Spinal cord (tissue), 10 donors: Measurements from ENCODE around the gene EIF1AX. TPM values are rescaled to one million over a fixed set of nuclear protein-coding genes. Genes with fewer than 3 reads are reported as not detected.

ENCODE experiments used
- DNase-seq, 6 donors: peaks; one replicate each; pipeline versions ENCODE4 v3.0.0 to v3.0.0-alpha.2; 2013 to 2015; ENCODE audit warnings: low spot score in 6 of 6, low read depth in 4 of 6
- H3K27ac ChIP-seq: one replicate; pipeline ENCODE4 v1.5.1; 2013; ENCODE audit warnings: low read depth, low read length, control low read depth
- H3K27me3 ChIP-seq: one replicate; pipeline ENCODE4 v1.6.1; 2013; ENCODE audit warnings: low read length; ENCODE audit not compliant: control insufficient read depth, insufficient read depth
- H3K36me3 ChIP-seq: one replicate; pipeline ENCODE4 v1.6.1; 2013; ENCODE audit warnings: low read length; ENCODE audit not compliant: control insufficient read depth, insufficient read depth
- H3K4me1 ChIP-seq: one replicate; pipeline ENCODE4 v1.6.1; 2013; ENCODE audit warnings: low read length; ENCODE audit not compliant: control insufficient read depth, insufficient read depth
- H3K4me3 ChIP-seq: one replicate; pipeline ENCODE4 v1.5.1; 2013; ENCODE audit warnings: low read depth, low read length, control low read depth
- H3K9me3 ChIP-seq: one replicate; pipeline ENCODE4 v1.6.1; 2013; ENCODE audit warnings: low read length; ENCODE audit not compliant: control insufficient read depth, insufficient read depth
- WGBS: methylation state at CpG from one replicate; pipeline ENCODE4 v1.1.5; 2013; ENCODE audit warnings: missing lambda C conversion rate; ENCODE audit not compliant: insufficient coverage; 5-methylcytosine and 5-hydroxymethylcytosine counted together
- polyA plus RNA-seq, 2 donors: library from polyadenylated mRNA; unstranded; fragments of 120-200 nt; gene quantifications; one replicate each; pipeline ENCODE4 v1.2.1, GENCODE V29; 2013; ENCODE audit not compliant: insufficient read length in 2 of 2
- total RNA-seq, 2 donors: library from RNA; depleted of rRNA in 1 of 2; stranded (reverse); fragments of 120-200 nt in 1 of 2; fragments of >200 nt in 1 of 2; gene quantifications; one replicate each; pipeline versions ENCODE4 v1.2.3 to v1.2.4, GENCODE V29; 2013 to 2014
- donor health status: healthy.

The EIF1AX gene
- total and polyA plus RNA-seq, 4 donors = 46.1 to 102 (median 82.4) TPM

DNA sequence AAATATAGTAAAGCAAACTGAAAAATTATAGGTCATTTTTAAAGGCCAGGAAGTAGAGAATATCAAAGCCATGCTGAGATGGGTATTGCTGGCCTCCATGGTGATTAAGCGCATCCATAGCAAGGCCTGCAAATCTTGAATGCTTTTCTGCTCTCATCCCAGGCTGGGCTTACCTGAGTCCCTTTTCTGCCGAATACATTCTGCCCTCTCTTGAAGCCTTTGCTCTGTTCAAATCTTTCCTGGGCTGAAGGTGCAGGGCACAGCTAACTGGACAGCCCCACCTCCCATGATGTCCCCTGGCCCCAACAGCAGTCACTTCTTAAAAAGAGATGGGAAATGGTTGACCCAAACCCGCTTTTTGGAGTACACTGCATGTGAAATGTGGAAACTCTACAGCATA is 10.1 kb upstream of the EIF1AX start:
- no peak overlapping the region for H3K4me3 ChIP-seq
- 86% methylated on average over 2 of the region's 3 CpGs for WGBS

DNA sequence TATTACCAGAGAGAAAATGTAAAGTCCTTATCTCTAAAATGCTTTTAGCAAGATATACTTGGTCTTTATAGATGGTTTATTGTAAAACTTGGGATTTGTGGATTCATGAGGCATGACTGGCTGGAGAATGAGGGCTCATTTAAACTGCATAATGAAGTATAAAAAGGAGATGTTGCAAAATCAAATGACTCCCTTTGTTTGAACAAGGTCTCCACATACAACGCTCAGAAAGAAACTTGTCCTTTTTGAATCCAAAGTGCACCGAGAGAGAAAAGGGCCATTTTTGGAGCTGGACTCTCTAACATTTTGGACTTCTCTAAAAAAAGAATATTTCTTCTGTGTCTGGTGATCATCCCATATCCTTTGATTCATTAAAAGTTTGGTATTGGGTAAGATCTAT is 7.7 kb upstream of the EIF1AX start:
- H3K27me3 ChIP-seq = peaks cover 25% of the 10 kb centered on the region
- H3K9me3 ChIP-seq = no peaks in the 10 kb centered on the region
- H3K4me3 ChIP-seq = no peak overlapping the region
- H3K4me1 ChIP-seq = no peaks in the 10 kb centered on the region
- H3K27ac ChIP-seq = no peak overlapping the region
- no peaks in the 10 kb centered on the region for H3K36me3 ChIP-seq
- no CpG with 5 or more reads among the region's 2 CpGs for WGBS
- no peak for DNase-seq

More for the DNA sequence above, 10.1 kb upstream of the EIF1AX start:
- no peak overlapping the region for H3K27ac ChIP-seq
- no peak for DNase-seq
- peaks cover 3% of the 10 kb centered on the region for H3K36me3 ChIP-seq
- H3K27me3 ChIP-seq = peaks cover 25% of the 10 kb centered on the region
- no peaks in the 10 kb centered on the region for H3K4me1 ChIP-seq
- no peaks in the 10 kb centered on the region for H3K9me3 ChIP-seq

DNA sequence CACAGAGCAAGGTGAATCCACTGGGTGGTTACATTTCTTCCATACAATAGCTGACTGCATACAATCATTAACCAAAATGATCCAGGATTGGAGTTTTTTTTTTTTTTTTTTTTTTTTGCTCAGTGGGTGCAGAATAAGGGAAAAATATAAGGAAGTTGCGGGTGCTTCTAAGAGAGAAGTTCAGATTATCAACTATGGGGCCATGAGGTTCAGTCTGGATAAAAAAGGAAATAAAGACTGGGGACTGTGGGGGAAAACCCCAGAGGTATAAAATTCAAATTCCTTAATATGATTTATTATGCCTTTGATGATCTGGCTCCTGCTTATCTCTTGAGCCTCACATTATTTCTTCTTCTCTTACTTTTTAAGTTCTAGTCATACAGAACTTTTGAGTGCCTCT is 5.9 kb upstream of the EIF1AX start:
- H3K4me1 ChIP-seq = peaks cover under 1% of the 10 kb centered on the region
- DNase-seq = no peak
- H3K4me3 ChIP-seq = no peak overlapping the region
- no peaks in the 10 kb centered on the region for H3K9me3 ChIP-seq
- peaks cover 31% of the 10 kb centered on the region for H3K27me3 ChIP-seq
- H3K27ac ChIP-seq = no peak overlapping the region
- H3K36me3 ChIP-seq = no peaks in the 10 kb centered on the region
- 67% methylated on average over 1 of the region's 1 CpG for WGBS

DNA sequence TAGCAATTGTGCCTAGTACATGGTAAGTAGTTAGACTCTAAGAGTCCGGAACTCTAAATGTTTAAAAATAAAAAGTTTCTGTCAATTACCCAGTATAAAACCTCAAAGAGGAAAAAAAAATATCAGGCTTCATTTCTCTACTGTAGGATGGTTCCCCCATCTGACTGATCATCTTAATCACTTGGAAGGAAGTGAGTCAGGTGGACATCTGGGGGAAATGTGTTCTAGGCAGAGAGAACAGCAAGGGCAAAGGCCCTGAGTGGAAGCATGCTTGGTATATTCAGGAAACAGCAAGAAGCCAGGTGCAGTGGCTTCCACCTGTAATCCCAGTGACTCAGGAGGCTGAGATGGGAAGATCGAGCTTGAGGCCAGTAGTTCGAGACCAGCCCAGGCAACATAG is 2.9 kb upstream of the EIF1AX start:
- Histone ChIP-seq H3K36me3 (no peaks in the 10 kb centered on the region), H3K9me3 (no peaks in the 10 kb centered on the region), H3K4me1 (peaks cover 11% of the 10 kb centered on the region), H3K4me3 (no peak overlapping the region), H3K27ac (no peak overlapping the region), H3K27me3 (peaks cover 28% of the 10 kb centered on the region)
- no CpG with 5 or more reads among the region's 3 CpGs for WGBS
- DNase-seq = no peak

DNA sequence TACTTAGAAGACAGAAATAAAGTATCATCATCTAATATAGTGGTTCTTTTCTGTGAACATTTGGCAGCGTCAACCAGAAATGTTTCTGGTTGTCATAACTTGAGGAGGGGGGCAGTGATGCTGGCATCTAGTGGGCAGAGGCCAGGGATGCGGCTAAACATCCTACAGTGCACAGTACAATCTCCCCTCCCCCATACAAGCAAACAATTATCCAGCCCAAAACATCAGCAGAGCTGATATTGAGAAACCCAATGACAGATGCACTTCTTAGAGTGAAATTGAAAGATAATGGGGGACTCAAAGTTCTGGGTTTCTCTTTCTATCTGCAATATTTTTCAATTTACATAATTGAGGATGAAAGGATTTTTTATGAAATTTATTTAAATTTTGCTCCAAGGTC is 1.9 kb upstream of the EIF1AX start:
- no peak overlapping the region for H3K27ac ChIP-seq
- peaks cover 25% of the 10 kb centered on the region for H3K27me3 ChIP-seq
- no peaks in the 10 kb centered on the region for H3K9me3 ChIP-seq
- H3K4me1 ChIP-seq = peaks cover 13% of the 10 kb centered on the region
- no peak overlapping the region for H3K4me3 ChIP-seq
- DNase-seq = no peak
- WGBS = no CpG with 5 or more reads among the region's 2 CpGs
- H3K36me3 ChIP-seq = no peaks in the 10 kb centered on the region

DNA sequence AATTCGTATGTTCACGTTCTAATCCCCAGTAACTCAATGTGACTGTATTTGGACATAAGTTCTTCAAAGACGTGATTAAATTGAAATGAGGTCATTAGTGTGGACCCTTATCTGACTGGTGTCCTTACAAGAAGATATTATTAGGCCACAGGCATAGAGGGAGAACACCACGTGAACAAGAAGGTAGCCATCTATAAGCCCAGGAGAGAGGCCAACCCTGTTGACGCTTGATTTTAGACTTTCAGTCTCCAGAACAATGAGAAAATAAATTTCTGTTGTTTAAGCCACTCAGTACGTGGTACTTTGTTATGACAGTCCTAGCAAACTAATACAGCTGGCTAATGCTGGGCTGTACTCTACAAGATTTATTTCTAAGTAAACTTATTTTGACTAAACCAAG is 1.5 kb upstream of the EIF1AX start:
- Histone ChIP-seq H3K4me3 (no peak overlapping the region), H3K27ac (no peak overlapping the region), H3K9me3 (no peaks in the 10 kb centered on the region), H3K27me3 (peaks cover 20% of the 10 kb centered on the region), H3K36me3 (peaks cover 2% of the 10 kb centered on the region), H3K4me1 (peaks cover 13% of the 10 kb centered on the region)
- no peak for DNase-seq
- WGBS = 83% methylated on average over 2 of the region's 6 CpGs

DNA sequence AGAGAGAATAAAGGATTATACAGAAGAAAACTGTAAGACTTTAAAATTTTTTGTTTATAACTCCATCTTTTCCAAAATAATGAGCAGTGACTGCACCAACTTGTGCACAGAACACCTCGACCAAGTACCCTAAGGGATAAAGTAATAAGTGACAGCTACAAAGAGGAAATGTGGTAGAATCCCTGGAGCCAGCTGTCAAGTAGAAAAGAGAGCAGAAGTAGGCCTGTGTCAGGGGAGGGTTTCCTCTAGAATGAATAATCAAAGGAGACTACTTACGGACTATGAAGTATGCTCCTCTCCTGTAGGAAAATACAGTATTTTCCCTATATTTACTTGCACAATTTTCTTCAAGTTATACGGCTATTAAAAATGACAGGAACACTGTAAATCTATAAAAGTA is 1.2 kb downstream of the EIF1AX start:
- H3K27ac ChIP-seq = no peak overlapping the region
- WGBS = no CpG with 5 or more reads among the region's 3 CpGs
- peak in 1 of 6 donors; percentile 8 for DNase-seq
- H3K4me1 ChIP-seq = peaks cover 13% of the 10 kb centered on the region
- H3K4me3 ChIP-seq = peak overlapping the region; percentile 92
- peaks cover 11% of the 10 kb centered on the region for H3K27me3 ChIP-seq
- H3K9me3 ChIP-seq = no peaks in the 10 kb centered on the region
- H3K36me3 ChIP-seq = peaks cover 9% of the 10 kb centered on the region

DNA sequence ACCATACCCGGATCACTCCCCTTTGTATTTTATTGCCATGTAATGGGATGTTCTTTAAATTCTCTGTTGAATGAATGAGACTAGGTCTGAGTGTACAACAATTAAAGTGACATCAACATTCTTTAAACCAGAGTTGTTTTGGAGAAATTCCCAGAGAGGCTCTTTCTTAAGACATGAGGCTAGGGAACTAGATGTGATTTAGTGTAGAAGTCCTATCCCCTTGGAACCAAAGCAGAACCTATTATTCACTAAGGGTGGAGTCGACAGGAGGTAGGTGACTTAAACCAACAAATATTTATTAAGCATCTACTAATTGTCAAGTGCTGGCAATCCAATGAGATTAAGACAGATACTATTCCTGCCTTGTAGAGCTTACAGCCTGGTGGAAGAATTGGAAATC is 1.7 kb downstream of the EIF1AX start:
- Histone ChIP-seq H3K4me3 (peak overlapping the region; percentile 92), H3K9me3 (no peaks in the 10 kb centered on the region), H3K27me3 (peaks cover 9% of the 10 kb centered on the region), H3K4me1 (peaks cover 13% of the 10 kb centered on the region), H3K27ac (no peak overlapping the region), H3K36me3 (peaks cover 12% of the 10 kb centered on the region)
- DNase-seq = peak in 1 of 6 donors; percentile 10
- WGBS = no CpG with 5 or more reads among the region's 2 CpGs

DNA sequence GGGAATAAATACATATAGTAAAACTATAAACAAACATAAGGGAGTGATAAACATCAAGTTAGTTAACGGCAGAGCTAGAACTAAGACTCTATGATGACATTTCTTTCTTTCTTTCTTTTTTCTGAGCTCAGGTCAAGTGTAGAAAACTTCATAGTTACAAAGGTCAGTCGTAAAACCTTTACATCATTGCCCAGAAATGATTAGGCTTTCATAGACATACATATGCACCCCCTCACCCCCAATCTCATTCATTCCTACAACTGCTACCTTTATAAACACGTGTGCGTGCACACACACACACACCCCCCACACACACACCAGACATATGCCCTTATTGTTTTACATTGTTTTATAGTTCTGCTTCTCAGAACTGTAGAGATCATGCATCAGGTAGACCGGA is 5.7 kb downstream of the EIF1AX start:
- no peak for DNase-seq
- Histone ChIP-seq H3K27ac (no peak overlapping the region), H3K36me3 (peaks cover 21% of the 10 kb centered on the region), H3K4me3 (no peak overlapping the region), H3K4me1 (peaks cover 2% of the 10 kb centered on the region), H3K27me3 (no peaks in the 10 kb centered on the region), H3K9me3 (no peaks in the 10 kb centered on the region)
- WGBS = 100% methylated on average over 3 of the region's 5 CpGs

DNA sequence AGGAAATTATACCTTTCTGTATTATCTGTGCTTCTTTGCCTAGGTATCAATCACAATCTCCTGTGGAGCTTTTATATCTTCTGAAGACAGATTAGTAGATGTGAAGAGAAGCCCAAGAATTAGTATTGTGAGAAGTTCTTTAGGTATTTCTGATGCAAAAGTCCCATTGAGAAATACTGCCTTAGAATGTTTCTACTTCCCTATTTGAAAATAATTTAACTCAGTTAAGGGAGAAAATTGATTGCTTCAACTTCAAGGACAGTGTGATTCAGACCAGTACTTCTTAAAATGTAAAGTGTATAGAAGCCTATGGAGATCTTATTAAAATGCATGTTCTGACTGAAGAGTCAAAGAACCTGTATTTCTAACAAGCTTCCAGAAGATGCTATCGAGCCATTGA is 9.0 kb downstream of the EIF1AX start:
- no peaks in the 10 kb centered on the region for H3K27me3 ChIP-seq
- no peak overlapping the region for H3K4me3 ChIP-seq
- H3K4me1 ChIP-seq = no peaks in the 10 kb centered on the region
- WGBS = 100% methylated on average over 1 of the region's 1 CpG
- no peak for DNase-seq
- H3K9me3 ChIP-seq = no peaks in the 10 kb centered on the region
- H3K36me3 ChIP-seq = peaks cover 17% of the 10 kb centered on the region
- H3K27ac ChIP-seq = no peak overlapping the region
